COLO668 (cell line): ENCODE data around the gene BPIFB4.
"Not testable (repeated sequence)": the region's sequence is repeated elsewhere in the genome, so short reads cannot be mapped to it uniquely, and the experiment has no call there.

ENCODE experiments used
- DNase-seq: peaks from one replicate; lab custom pipeline; 2025; ENCODE audit not compliant: unreplicated experiment; lab: John Stamatoyannopoulos, UW

The BPIFB4 gene

DNA sequence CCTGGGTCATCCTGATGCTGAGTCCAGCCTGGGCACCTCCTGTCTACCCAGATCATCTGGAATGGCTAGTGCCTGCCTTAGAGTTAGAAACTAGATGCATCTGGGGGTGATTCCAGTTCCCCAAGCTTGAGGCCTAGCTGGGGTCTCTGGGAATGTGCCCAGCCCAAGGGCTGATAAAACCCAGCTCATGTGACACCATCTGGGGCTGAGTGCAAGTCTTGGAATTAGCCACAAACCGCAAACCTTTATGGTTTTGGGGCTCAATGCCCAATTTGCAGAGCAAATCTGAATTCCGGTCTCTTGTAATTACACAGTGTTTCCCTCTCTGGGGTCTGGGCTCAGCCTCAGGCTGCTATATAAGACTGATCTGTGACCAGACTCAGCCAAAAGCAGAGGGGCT, at the start of gene BPIFB4:
Gene BPIFB4, plus strand, starts transcription at position 385 of the 400 bp plus-strand sequence. CDS start 1,884 bp downstream, outside the sequence.
- DNase-seq, result no peak

DNA sequence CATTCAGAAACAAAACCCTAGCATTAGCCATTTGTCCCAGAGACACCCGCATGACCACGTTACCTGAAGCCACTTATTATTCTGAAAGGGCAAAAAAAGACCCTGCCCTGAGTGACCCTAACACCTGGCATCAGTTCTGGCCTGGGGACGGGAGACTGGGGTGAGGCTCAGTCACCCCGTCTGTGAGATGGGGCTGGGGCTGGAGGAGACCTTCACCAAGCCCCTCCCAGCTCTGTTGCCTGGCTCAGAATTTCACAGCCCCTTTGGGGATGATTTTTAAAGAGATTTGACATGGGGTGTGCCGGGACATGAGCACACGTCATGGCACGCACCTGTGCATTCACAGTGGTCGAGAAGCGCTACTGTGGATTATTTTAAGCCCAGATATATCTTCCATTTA, 49.4 kb upstream of the BPIFB4 start:
- DNase-seq, result no peak

- no peak for DNase-seq
These were observed 48.9 kb upstream of the BPIFB4 start for GRCh38 chr20:33030569-33030968.

DNA sequence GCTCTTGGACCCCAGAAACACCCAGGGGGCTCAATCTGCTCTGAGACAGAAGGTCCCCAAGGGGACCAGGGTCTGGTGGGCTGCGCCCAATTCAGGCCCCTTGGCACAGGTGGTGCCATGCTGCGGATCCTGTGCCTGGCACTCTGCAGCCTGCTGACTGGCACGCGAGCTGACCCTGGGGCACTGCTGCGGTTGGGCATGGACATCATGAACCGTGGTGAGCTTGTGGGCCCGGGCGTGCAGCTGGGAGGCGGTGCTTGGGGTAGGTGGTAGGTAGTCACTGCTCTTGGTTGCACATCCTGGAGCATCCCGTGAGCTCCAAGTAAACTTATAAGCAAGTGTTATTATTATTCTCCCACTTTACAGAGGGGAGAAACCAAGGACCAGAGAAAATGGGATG, 47.9 kb upstream of the BPIFB4 start, which contains the start of gene BPIFB6:
Gene BPIFB6, plus strand, starts transcription at position 118 of the 400 bp plus-strand sequence. Its CDS starts 0 bp downstream, at position 118.
- no peak for DNase-seq

GRCh38 chr20:33032555-33032954, 46.9 kb upstream of the BPIFB4 start:
- DNase-seq, result no peak

DNA sequence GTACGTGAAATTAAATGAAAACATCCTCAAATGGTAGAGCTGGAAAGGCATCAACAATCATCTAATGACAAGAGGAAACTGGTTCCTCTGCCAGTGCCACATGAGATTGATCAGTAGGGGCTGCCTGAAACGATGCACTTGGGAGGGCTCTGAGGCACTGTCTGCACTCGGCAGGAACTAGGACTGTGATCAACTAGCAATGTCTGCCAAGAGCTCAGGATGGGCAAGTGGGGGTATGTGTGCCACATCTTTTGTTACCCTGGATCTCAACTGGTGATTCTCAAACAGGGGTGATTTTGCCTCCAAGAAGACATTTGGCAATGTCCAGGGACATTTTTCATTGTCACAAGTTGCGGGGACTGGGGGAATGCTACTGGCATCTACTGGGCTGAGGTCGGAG, 46.1 kb upstream of the BPIFB4 start:
- no peak for DNase-seq

- DNase-seq, result no peak
These were observed 45.3 kb upstream of the BPIFB4 start for GRCh38 chr20:33034115-33034514.

DNA sequence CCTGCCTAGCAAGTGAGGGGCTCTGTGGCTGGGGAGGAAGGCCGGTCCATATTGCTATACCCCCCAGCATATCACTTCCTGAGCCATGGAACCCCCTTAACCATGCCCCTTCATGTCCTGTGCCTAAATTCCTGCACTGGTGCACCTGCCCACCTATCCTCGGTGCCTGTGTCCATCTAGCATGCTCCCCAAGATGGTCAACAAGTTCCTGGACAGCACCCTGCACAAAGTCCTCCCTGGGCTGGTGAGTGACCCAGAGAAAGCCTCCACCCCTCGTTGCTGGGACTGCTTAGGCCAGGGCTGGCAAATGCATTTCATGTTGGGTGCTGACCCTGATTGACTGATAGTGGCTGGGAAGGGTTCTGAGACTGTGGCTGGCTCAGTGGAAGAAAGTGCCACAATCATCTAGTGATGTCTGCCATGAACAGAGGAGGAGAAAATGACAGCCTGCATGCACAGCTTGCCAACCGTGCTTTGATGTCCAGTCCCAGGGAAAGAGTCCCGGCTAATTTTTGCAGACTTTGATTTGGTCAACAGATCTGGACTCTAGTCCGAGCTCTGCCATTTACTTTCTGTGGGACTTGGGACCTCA, 44.4 kb upstream of the BPIFB4 start:
- DNase-seq, result no peak

GRCh38 chr20:33037456-33037855, 42.0 kb upstream of the BPIFB4 start:
- no peak for DNase-seq

DNA sequence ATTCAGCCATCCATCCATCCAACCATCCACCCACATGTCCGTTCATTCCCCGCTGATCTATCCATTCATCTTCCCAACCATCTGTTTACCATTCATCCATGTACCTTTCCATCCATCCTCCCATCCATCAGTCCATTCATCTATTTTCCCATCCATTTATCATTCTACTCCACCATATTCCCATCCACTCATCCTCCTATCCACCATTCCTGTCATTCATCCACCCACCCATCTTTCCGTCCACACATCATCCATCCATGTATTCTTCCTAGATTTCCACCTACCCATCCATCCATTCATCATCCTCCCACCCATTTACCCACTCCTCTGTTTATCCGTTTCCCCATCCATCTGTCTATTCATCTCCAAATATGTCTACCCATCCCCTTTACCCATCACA, 41.2 kb upstream of the BPIFB4 start:
- no peak for DNase-seq

DNA sequence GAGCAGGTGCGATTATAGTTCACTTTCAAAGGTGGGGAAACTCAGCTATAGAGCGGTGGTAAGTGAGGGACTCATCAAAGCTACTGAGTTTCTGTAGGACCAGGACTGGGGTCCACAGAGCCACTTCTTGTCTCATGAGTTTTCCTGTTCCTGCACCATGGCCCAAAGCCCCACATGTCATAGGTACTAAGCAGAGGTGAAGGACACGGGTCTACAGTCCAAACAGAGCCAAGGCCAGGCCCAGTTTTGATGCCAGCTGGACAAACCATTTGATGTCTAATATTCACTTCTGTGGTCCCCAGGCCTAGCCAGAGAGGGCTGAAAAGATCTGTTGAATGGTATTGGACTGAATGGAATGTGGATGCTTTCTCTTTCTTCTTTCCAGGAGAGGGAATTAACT, 37.0 kb upstream of the BPIFB4 start:
- DNase-seq, result no peak

DNA sequence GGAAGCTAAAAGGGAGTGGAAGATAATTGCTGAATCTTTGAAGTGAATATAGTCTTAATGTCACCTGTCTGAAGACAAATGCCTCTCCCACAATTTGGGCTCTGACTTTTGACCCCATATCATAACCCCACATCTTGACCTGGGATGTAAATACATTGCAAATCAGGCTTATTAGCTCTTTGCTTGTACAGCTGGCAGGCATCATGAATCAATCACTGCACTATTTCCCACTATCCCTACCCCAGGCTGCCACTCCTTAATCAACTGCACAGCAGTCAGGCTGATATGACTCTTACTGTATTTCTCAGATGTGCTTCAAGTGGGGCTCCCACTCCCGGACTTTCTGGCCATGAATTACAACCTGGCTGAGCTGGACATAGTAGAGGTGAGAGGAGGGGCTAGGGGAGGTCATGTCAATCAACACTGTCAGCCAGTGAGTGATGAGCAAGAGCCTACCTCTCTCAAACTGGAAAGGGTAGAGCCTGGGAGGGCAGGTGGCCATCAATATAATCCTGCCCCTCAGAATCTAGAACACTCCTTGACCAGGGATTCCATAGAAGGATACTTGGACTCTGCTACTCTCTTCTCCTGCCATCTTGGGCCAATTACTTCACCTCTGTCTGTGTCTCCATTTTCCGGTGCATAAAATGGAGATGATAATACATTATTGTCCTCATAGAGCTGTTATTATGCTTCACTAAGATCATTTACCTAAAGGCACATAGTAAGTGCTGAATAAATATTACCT, 36.3 kb upstream of the BPIFB4 start:
- DNase-seq, result no peak

GRCh38 chr20:33043731-33044181, 35.7 kb upstream of the BPIFB4 start:
- DNase-seq, result no peak

- DNase-seq, result not testable (repeated sequence)
These were observed 34.2 kb upstream of the BPIFB4 start for GRCh38 chr20:33045129-33045721.

DNA sequence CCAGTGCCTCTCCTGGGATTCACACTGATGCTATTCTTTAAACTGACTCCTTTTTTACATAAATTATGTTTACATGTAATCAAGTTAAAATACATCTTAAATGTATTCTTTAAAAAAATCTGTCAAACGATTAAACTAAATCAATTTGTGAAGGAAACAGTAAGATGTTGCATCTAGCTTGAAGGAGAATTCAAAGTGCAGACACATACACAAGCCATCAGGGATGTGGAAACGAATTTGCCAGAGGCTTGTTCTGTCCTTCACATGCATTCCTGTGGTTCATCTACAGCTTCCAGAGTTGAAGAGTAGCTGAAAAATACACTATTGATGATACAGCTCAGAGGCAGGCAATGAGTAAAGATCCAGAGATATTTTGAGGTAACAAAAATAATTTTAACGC, 33.0 kb upstream of the BPIFB4 start:
- DNase-seq, result no peak

- DNase-seq, result no peak
These were observed 28.1 kb upstream of the BPIFB4 start for GRCh38 chr20:33051333-33051732.

- no peak for DNase-seq
These were observed 25.9 kb upstream of the BPIFB4 start, which contains the start of gene BPIFB3 for GRCh38 chr20:33053291-33054106. Gene BPIFB3, plus strand, starts transcription at chr20:33053903. Its CDS starts 1,533 bp downstream, at chr20:33055436.

- DNase-seq, result no peak
These were observed 25.1 kb upstream of the BPIFB4 start for GRCh38 chr20:33054381-33054780.

- DNase-seq, result no peak
These were observed 24.7 kb upstream of the BPIFB4 start for GRCh38 chr20:33054791-33055190.

DNA sequence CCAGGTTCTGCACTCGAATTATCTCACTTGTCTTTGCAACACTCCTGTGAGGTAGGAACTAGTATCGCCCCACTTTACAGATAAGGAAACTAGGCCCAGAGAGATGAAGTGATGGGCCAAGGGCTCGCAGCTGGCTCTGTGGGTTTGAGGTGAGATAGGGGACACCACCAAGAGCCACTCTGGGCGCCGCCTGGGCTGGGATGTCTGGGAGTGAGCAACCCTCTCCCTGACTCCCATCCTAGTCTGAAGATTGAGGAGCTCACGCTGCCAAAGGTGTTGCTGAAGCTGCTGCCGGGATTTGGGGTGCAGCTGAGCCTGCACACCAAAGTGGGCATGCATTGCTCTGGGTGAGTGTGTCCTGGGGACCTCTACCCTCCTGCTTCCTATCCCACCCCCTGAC, 20.3 kb upstream of the BPIFB4 start:
- DNase-seq, result no peak

DNA sequence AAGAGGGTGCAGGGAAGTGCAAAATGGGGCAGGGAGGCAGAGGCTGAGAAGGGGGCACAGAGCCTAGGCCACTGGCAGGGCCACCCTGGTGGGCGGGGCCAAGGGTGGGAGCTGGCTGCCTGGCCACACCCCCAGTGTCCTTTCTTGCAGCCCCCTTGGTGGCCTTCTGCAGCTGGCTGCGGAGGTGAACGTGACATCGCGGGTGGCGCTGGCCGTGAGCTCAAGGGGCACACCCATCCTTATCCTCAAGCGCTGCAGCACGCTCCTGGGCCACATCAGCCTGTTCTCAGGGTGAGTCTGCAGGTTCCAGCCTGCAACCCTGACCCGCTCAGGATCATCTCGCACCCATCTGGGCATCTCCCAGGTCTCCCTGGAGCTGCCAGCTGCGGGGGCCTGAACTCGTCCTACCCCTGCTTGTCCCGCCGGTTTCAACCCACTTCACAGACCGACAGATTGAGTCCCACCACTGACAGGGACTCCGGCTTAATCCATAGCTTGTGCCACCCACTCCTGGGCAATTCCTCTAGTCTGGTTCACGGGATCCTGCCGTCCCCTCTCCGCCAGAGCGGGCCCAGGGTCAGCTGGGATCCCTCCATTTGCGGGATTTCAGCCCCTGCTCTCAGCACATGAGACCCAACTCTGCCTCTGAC, 19.6 kb upstream of the BPIFB4 start:
- DNase-seq, result no peak
